Thoracic aorta (tissue), 2 donors: ENCODE data around the gene LTBP1. TPM values are rescaled to one million over a fixed set of nuclear protein-coding genes. Genes with fewer than 3 reads are reported as not detected.
"Not testable (repeated sequence)": the region's sequence is repeated elsewhere in the genome, so short reads cannot be mapped to it uniquely, and the experiment has no call there.

Source experiments
- ATAC-seq: fragments of 150-250 bp; one replicate; pipeline ENCODE4 v1.8.0; 2017; ENCODE audit warnings: low read depth; ENCODE audit not compliant: insufficient number of reproducible peaks, low FRiP score
- DNase-seq: peaks from one replicate; pipeline ENCODE4 v3.0.0-alpha.2; 2020; ENCODE audit warnings: low spot score
- H3K27ac ChIP-seq, 2 donors: fragments of 200-600 bp; sonication (generic); 1 replicate in 1 of 2; 2 replicates in 1 of 2; pipeline ENCODE4 v1.5.1; 2016; ENCODE audit warnings: mild to moderate bottlenecking in 2 of 2, moderate library complexity in 2 of 2
- H3K27me3 ChIP-seq: fragments of 200-600 bp; sonication (generic); replicated peaks from 2 replicates; pipeline ENCODE4 v1.6.0; 2016; ENCODE audit warnings: mild to moderate bottlenecking; ENCODE audit not compliant: insufficient read depth
- H3K36me3 ChIP-seq: fragments of 200-600 bp; sonication (generic); one replicate; pipeline ENCODE4 v1.5.1; 2016
- H3K4me1 ChIP-seq, 2 donors: fragments of 200-600 bp; sonication (generic); 1 replicate in 1 of 2; 2 replicates in 1 of 2; pipeline versions ENCODE4 v1.5.1 to v1.6.0; 2016; ENCODE audit warnings: low read depth in 2 of 2, mild to moderate bottlenecking in 1 of 2; ENCODE audit not compliant: control insufficient read depth in 1 of 2
- H3K4me3 ChIP-seq: fragments of 200-600 bp; sonication (generic); 2 replicates; pipeline ENCODE4 v1.5.1; 2016; ENCODE audit warnings: mild to moderate bottlenecking
- H3K9me3 ChIP-seq: fragments of 200-600 bp; sonication (generic); 2 replicates; pipeline ENCODE4 v1.5.1; 2016
- total RNA-seq, 2 donors: library from RNA; depleted of rRNA; stranded (reverse); fragments of >200 nt; gene quantifications; one replicate each; pipeline versions ENCODE4 v1.1.0 to v1.2.3, GENCODE V29; 2016
- TF ChIP-seq, protein P1 (sequence below): fragments of 200-600 bp; sonication (generic); IDR thresholded peaks from one replicate; pipeline ENCODE4 v1.5.1; 2019; ENCODE audit warnings: antibody characterized with exemption

Gene LTBP1
- total RNA-seq, 2 donors from 2014 or later: 584 to 786 TPM

DNA sequence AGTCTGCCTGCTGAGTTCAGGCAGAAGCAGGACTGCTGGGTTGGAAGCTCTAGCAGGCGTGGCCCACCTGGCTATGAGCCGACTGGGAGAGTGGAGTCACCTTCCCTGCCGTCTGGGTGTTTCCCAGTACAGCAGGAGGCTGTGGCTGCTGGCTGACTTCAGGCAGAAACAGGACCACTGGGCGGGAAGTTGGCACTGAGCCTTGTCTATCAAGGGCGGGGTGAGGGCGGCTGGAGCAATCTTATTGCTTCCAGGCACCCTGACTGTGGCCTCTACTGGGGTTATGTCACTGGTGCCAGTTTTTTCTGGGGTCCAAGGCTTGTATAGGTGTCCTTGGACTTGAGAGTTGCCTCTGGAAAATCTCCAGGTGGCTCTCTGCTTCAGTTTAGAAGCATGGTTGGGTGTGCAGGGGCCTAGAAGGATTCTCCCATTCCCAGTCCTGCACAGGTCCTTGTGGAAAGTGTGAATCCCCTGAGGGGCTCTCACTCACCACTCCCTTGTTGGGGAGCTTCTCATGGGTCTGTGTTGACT lies 30.5 kb downstream of the LTBP1 start:
- TF ChIP-seq, protein P1, sequence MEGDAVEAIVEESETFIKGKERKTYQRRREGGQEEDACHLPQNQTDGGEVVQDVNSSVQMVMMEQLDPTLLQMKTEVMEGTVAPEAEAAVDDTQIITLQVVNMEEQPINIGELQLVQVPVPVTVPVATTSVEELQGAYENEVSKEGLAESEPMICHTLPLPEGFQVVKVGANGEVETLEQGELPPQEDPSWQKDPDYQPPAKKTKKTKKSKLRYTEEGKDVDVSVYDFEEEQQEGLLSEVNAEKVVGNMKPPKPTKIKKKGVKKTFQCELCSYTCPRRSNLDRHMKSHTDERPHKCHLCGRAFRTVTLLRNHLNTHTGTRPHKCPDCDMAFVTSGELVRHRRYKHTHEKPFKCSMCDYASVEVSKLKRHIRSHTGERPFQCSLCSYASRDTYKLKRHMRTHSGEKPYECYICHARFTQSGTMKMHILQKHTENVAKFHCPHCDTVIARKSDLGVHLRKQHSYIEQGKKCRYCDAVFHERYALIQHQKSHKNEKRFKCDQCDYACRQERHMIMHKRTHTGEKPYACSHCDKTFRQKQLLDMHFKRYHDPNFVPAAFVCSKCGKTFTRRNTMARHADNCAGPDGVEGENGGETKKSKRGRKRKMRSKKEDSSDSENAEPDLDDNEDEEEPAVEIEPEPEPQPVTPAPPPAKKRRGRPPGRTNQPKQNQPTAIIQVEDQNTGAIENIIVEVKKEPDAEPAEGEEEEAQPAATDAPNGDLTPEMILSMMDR: no peak
- Histone ChIP-seq H3K27ac (no peak overlapping the region), H3K36me3 (no peaks in the 10 kb centered on the region), H3K27me3 (no peaks in the 10 kb centered on the region), H3K9me3 (peaks cover 5% of the 10 kb centered on the region), H3K4me3 (no peak overlapping the region), H3K4me1 (no peaks in the 10 kb centered on the region)
- DNase-seq (no peak), ATAC-seq (no peak)

GRCh38 chr2:32981612-32982011 lies 34.9 kb downstream of the LTBP1 start:
- no peak overlapping the region for H3K27ac ChIP-seq
- H3K27me3 ChIP-seq: no peaks in the 10 kb centered on the region
- no peaks in the 10 kb centered on the region for H3K4me1 ChIP-seq
- H3K4me3 ChIP-seq: no peak overlapping the region
- no peaks in the 10 kb centered on the region for H3K36me3 ChIP-seq
- no peaks in the 10 kb centered on the region for H3K9me3 ChIP-seq
- TF ChIP-seq, protein P1: no peak
- DNase-seq: no peak
- ATAC-seq: no peak

- H3K4me1 ChIP-seq, ATAC-seq, H3K9me3 ChIP-seq, H3K27ac ChIP-seq, DNase-seq, H3K27me3 ChIP-seq, H3K36me3 ChIP-seq, H3K4me3 ChIP-seq: not testable (repeated sequence)
These were observed 36.6 kb downstream of the LTBP1 start for GRCh38 chr2:32983193-32983924.

- H3K27ac ChIP-seq: no peak overlapping the region
- H3K4me3 ChIP-seq: no peak overlapping the region
- no peaks in the 10 kb centered on the region for H3K36me3 ChIP-seq
- H3K27me3 ChIP-seq: no peaks in the 10 kb centered on the region
- ATAC-seq: no peak
- no peak for DNase-seq
- no peaks in the 10 kb centered on the region for H3K4me1 ChIP-seq
- H3K9me3 ChIP-seq: no peaks in the 10 kb centered on the region
- TF ChIP-seq, protein P1: no peak
These were observed 39.7 kb downstream of the LTBP1 start for GRCh38 chr2:32986480-32986879.

GRCh38 chr2:32988525-32988924 lies 41.8 kb downstream of the LTBP1 start:
- no peaks in the 10 kb centered on the region for H3K36me3 ChIP-seq
- H3K4me3 ChIP-seq: no peak overlapping the region
- TF ChIP-seq, protein P1: no peak
- no peaks in the 10 kb centered on the region for H3K4me1 ChIP-seq
- DNase-seq (no peak), ATAC-seq (no peak)
- H3K27ac ChIP-seq: no peak overlapping the region
- H3K9me3 ChIP-seq: no peaks in the 10 kb centered on the region
- no peaks in the 10 kb centered on the region for H3K27me3 ChIP-seq
